ENCODE data around the gene SART3. TPM values are rescaled to one million over a fixed set of nuclear protein-coding genes. Genes with fewer than 3 reads are reported as not detected.

Gene SART3
- total and polyA plus RNA-seq, 2 of the 13 experiments (the other 11 are each of a cell fraction or from before 2014, with no cell fraction given) = 16.1 to 69.9 TPM

DNA sequence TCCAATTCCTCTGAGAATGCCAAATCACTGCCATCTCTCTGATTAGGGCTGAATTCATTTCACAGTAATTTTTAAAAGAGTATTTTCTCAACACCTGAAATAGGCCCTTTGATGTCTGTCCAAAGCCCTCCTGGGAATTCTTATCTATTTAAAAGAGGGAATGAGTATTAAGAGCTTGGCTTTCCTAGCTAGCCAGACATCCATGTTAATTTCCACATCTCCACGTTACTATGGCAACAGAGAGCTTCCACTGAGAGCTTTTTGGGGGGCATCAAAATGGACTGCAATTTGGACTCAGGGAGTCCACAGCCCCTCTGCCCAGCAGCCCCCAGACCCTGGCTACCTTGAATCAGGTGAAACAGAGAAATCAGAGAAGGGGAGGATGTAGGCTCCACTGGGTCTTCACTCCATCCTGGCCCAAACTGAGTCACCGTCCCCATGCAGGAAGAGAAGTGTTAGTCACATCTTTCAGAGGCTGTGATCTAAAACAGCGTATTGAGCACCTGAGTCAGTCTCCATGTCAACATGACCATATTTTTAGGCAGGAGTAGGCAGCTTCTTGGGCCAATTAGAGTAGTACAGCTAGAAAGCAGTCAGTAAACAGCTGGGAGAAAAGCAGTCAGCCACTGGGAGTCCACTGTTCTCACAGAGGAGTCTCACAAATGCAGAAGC lies 52.9 kb downstream of the SART3 start:
- H3K79me2 ChIP-seq (ENCODE audit: insufficient read depth, low read length) = no peaks in the 10 kb centered on the region
- H3K36me3 ChIP-seq (replicated peaks in 1 of 2; ENCODE audit: control insufficient read depth in 1 of 2, insufficient read depth in 2 of 2, low read length in 2 of 2) = no peaks in the 10 kb centered on the region
- TF ChIP-seq BCL6 (CRISPR knock-in tag; IDR thresholded peaks at IDR 0.05) (no peak), SMARCC2 (IDR thresholded peaks at IDR 0.05) (no peak)
- in situ Hi-C loops (cut with HindIII; ENCODE audit: extremely low pct_ligation_motif_present, low pct_unique_long_range_greater_than_20kb) = no loop called here
- no peak overlapping the region for H2AFZ ChIP-seq (ENCODE audit: low read length)
- ChIA-PET POLR2A (no interaction called here), CTCF (ENCODE audit: low intra/inter-chr PET ratio, low total read pairs) (no interaction called here)
- 4% methylated on average over 3 of the region's 3 CpGs for WGBS (ENCODE audit: low lambda C conversion rate)
- H4K20me1 ChIP-seq (ENCODE audit: insufficient read depth, low read length) = no peaks in the 10 kb centered on the region
- H3K4me3 ChIP-seq (replicated peaks in 1 of 3; ENCODE audit: insufficient read depth in 1 of 3, low read depth in 2 of 3, low read length in 3 of 3) = no peak overlapping the region
- H3K27ac ChIP-seq (ENCODE audit: extremely low read length, insufficient read depth, low read length) = no peak overlapping the region
- H3K4me2 ChIP-seq (ENCODE audit: low read depth, low read length) = no peak overlapping the region
- DNase-seq (ENCODE audit: low spot score) = no peak
- no TSS peak for BruUV-seq (replicated peaks)
- no peak overlapping the region for H3K9ac ChIP-seq (ENCODE audit: insufficient read depth, low read depth, low read length)
- ATAC-seq = no peak
- no peak for FAIRE-seq
- peaks cover 6% of the 10 kb centered on the region for H3K9me3 ChIP-seq (ENCODE audit: low read length)
- H3K4me1 ChIP-seq (ENCODE audit: insufficient read depth, low read length) = peaks cover 11% of the 10 kb centered on the region
- H3K27me3 ChIP-seq (ENCODE audit: control insufficient read depth in 1 of 2, insufficient read depth in 2 of 2, low read length in 2 of 2) = no peaks in the 10 kb centered on the region; a peak in 1 of 5 replicates
- intact Hi-C loops (cut with micrococcal nuclease; ENCODE audit: unreplicated experiment) = no loop called here

DNA sequence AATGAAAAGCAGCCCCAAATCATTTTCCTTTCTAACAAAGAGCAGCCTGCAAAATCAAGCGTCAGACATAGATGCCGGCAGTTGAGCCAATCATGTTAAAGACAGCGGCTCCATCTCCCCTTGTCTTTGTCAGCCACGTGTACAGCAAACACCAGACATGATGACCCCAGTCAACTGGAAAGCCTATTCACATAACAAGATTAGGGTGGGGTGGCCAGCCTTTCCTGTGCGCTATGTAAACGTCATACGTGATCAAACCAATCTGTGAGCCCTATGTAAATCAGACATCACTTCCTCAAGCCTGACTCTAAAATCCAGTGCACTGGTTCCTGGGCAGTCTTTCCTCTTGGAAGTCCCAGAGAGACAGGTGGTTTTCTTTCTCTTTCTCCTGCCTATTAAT lies 55.8 kb downstream of the SART3 start:
- Histone ChIP-seq H3K4me2 (ENCODE audit: low read depth, low read length) (no peak overlapping the region), H3K9me3 (ENCODE audit: low read length) (peaks cover 12% of the 10 kb centered on the region), H3K9ac (ENCODE audit: insufficient read depth, low read depth, low read length) (no peak overlapping the region), H3K27ac (ENCODE audit: extremely low read length, insufficient read depth, low read length) (no peak overlapping the region), H2AFZ (ENCODE audit: low read length) (no peak overlapping the region), H3K79me2 (ENCODE audit: insufficient read depth, low read length) (no peaks in the 10 kb centered on the region), H3K4me1 (ENCODE audit: insufficient read depth, low read length) (no peaks in the 10 kb centered on the region), H3K36me3 (replicated peaks in 1 of 2; ENCODE audit: control insufficient read depth in 1 of 2, insufficient read depth in 2 of 2, low read length in 2 of 2) (no peaks in the 10 kb centered on the region), H3K4me3 (replicated peaks in 1 of 3; ENCODE audit: insufficient read depth in 1 of 3, low read depth in 2 of 3, low read length in 3 of 3) (no peak overlapping the region), H3K27me3 (ENCODE audit: control insufficient read depth in 1 of 2, insufficient read depth in 2 of 2, low read length in 2 of 2) (no peaks in the 10 kb centered on the region; a peak in 1 of 5 replicates), H4K20me1 (ENCODE audit: insufficient read depth, low read length) (no peaks in the 10 kb centered on the region)
- CTCF ChIA-PET (ENCODE audit: low intra/inter-chr PET ratio, low total read pairs) = no interaction called here
- no TSS peak for BruUV-seq (replicated peaks)
- POLR2A ChIA-PET = no interaction called here
- TF ChIP-seq FOXO1 (CRISPR knock-in tag; IDR thresholded peaks at IDR 0.05) = no peak
- no peak for TF ChIP-seq MED13 (CRISPR knock-in tag; IDR thresholded peaks at IDR 0.05)
- TF ChIP-seq KLF11 (CRISPR knock-in tag; IDR thresholded peaks at IDR 0.05) = no peak
- no peak for TF ChIP-seq ZNF879 (CRISPR knock-in tag; IDR thresholded peaks at IDR 0.05)
- no peak for TF ChIP-seq ZNF746 (CRISPR knock-in tag; IDR thresholded peaks at IDR 0.05)
- TF ChIP-seq HMG20A (CRISPR knock-in tag; IDR thresholded peaks at IDR 0.05; ENCODE audit: borderline replicate concordance) = no peak
- no peak for TF ChIP-seq ZNF547 (CRISPR knock-in tag; IDR thresholded peaks at IDR 0.05)
- TF ChIP-seq ZNF644 (CRISPR knock-in tag; IDR thresholded peaks at IDR 0.05; ENCODE audit: low read depth) = no peak
- no peak for TF ChIP-seq ZNF350 (CRISPR knock-in tag; IDR thresholded peaks at IDR 0.05; ENCODE audit: borderline replicate concordance, low read depth)
- no peak for TF ChIP-seq ZNF567 (CRISPR knock-in tag; IDR thresholded peaks at IDR 0.05; ENCODE audit: borderline replicate concordance)
- TF ChIP-seq ZNF550 (CRISPR knock-in tag; IDR thresholded peaks at IDR 0.05; ENCODE audit: borderline replicate concordance) = no peak
- no peak for ATAC-seq
- intact Hi-C loops (cut with micrococcal nuclease; ENCODE audit: unreplicated experiment) = no loop called here
- in situ Hi-C loops (cut with HindIII; ENCODE audit: extremely low pct_ligation_motif_present, low pct_unique_long_range_greater_than_20kb) = no loop called here
- 18% methylated on average over 7 of the region's 7 CpGs for WGBS (ENCODE audit: low lambda C conversion rate)
- no peak for FAIRE-seq
- DNase-seq (ENCODE audit: low spot score) = no peak

Data from HepG2 (cell line).